Suprapubic skin (tissue), 4 donors: ENCODE measurements around the gene KRT13. TPM values are rescaled to one million over a fixed set of nuclear protein-coding genes. Genes with fewer than 3 reads are reported as not detected.

ENCODE experiments used
- DNase-seq, 2 donors: peaks; one replicate each; pipeline ENCODE4 v3.0.0-alpha.2; 2019; ENCODE audit warnings: low spot score in 2 of 2
- H3K27ac ChIP-seq: fragments of 200-600 bp; sonication (generic); one replicate; pipeline ENCODE4 v1.5.1; 2019
- H3K27me3 ChIP-seq: fragments of 200-600 bp; sonication (generic); one replicate; pipeline ENCODE4 v1.5.1; 2019
- H3K36me3 ChIP-seq: fragments of 200-600 bp; sonication (generic); one replicate; pipeline ENCODE4 v1.5.1; 2019
- H3K4me1 ChIP-seq: fragments of 200-600 bp; sonication (generic); one replicate; pipeline ENCODE4 v1.5.1; 2019
- H3K4me3 ChIP-seq: fragments of 200-600 bp; sonication (generic); one replicate; pipeline ENCODE4 v1.5.1; 2019; ENCODE audit warnings: mild to moderate bottlenecking
- H3K9me3 ChIP-seq: fragments of 200-600 bp; sonication (generic); one replicate; pipeline ENCODE4 v1.5.1; 2019
- CTCF ChIP-seq, 2 donors: fragments of 200-600 bp in 1 of 2; fragments of 450-650 bp in 1 of 2; sonication (generic) in 1 of 2; IDR thresholded peaks; one replicate each; pipeline ENCODE4 v1.5.1; 2016 to 2019; ENCODE audit warnings: antibody characterized with exemption in 2 of 2, mild to moderate bottlenecking in 1 of 2, moderate library complexity in 1 of 2
- EP300 ChIP-seq: sonication (generic); formaldehyde crosslinking; IDR thresholded peaks from one replicate; pipeline ENCODE4 v1.6.1; 2017; ENCODE audit warnings: antibody characterized with exemption
- POLR2A ChIP-seq, 2 donors: fragments of 450-650 bp; IDR thresholded peaks; one replicate each; pipeline ENCODE4 v1.6.1; 2017; ENCODE audit warnings: antibody characterized with exemption in 2 of 2, mild to moderate bottlenecking in 2 of 2, moderate library complexity in 2 of 2
- POLR2AphosphoS5 ChIP-seq, 3 donors: sonication (generic); formaldehyde crosslinking; IDR thresholded peaks; one replicate each; pipeline ENCODE4 v1.6.1; 2017; ENCODE audit warnings: antibody characterized with exemption in 3 of 3
- WGBS: methylation state at CpG from one replicate; pipeline ENCODE4 v1.1.5; 2018; 5-methylcytosine and 5-hydroxymethylcytosine counted together
- total RNA-seq, 4 donors: library from RNA; depleted of rRNA; stranded (reverse); fragments of >200 nt; gene quantifications; one replicate each; pipeline ENCODE4 v1.1.0, GENCODE V29; 2016

KRT13 gene
- total RNA-seq, 4 donors from 2014 or later = 0.51 TPM; not detected in 3

- 85% methylated on average over 7 of the region's 7 CpGs for WGBS
- peaks cover 10% of the 10 kb centered on the region for H3K4me1 ChIP-seq
- H3K36me3 ChIP-seq = no peaks in the 10 kb centered on the region
- no peaks in the 10 kb centered on the region for H3K9me3 ChIP-seq
- TF ChIP-seq POLR2AphosphoS5 (IDR thresholded peaks at IDR 0.05) (no peak), CTCF (IDR thresholded peaks at IDR 0.05) (no peak), POLR2A (IDR thresholded peaks at IDR 0.05) (no peak), EP300 (no peak)
- peaks cover 7% of the 10 kb centered on the region for H3K27me3 ChIP-seq
- no peak overlapping the region for H3K4me3 ChIP-seq
- no peak for DNase-seq
- no peak overlapping the region for H3K27ac ChIP-seq
Measured at GRCh38 chr17:41536741-41537613, 31.6 kb upstream of the KRT13 start.

GRCh38 chr17:41535764-41536481, 30.5 kb upstream of the KRT13 start:
- 32% methylated on average over 5 of the region's 15 CpGs for WGBS
- H3K4me1 ChIP-seq = peaks cover 10% of the 10 kb centered on the region
- H3K36me3 ChIP-seq = no peaks in the 10 kb centered on the region
- no peak overlapping the region for H3K27ac ChIP-seq
- DNase-seq = no peak
- peaks cover 8% of the 10 kb centered on the region for H3K27me3 ChIP-seq
- no peaks in the 10 kb centered on the region for H3K9me3 ChIP-seq
- TF ChIP-seq POLR2A (IDR thresholded peaks at IDR 0.05) (no peak), POLR2AphosphoS5 (IDR thresholded peaks at IDR 0.05) (no peak), EP300 (no peak), CTCF (IDR thresholded peaks at IDR 0.05) (no peak)
- H3K4me3 ChIP-seq = no peak overlapping the region

- WGBS = 75% methylated on average over 7 of the region's 7 CpGs
- TF ChIP-seq POLR2A (IDR thresholded peaks at IDR 0.05) = no peak
- no peak for TF ChIP-seq CTCF (IDR thresholded peaks at IDR 0.05)
- no peak for TF ChIP-seq POLR2AphosphoS5 (IDR thresholded peaks at IDR 0.05)
- no peak for TF ChIP-seq EP300
Measured at GRCh38 chr17:41534899-41535546, 29.6 kb upstream of the KRT13 start.

GRCh38 chr17:41533613-41534012, 28.2 kb upstream of the KRT13 start:
- 89% methylated on average over 7 of the region's 7 CpGs for WGBS
- H3K9me3 ChIP-seq = no peaks in the 10 kb centered on the region
- H3K4me1 ChIP-seq = peaks cover 10% of the 10 kb centered on the region
- TF ChIP-seq POLR2AphosphoS5 (IDR thresholded peaks at IDR 0.05) = no peak
- TF ChIP-seq EP300 = no peak
- TF ChIP-seq POLR2A (IDR thresholded peaks at IDR 0.05) = no peak
- TF ChIP-seq CTCF (IDR thresholded peaks at IDR 0.05) = no peak
- H3K27me3 ChIP-seq = peaks cover 31% of the 10 kb centered on the region
- H3K27ac ChIP-seq = no peak overlapping the region
- no peaks in the 10 kb centered on the region for H3K36me3 ChIP-seq
- no peak overlapping the region for H3K4me3 ChIP-seq
- DNase-seq = no peak

More at GRCh38 chr17:41534899-41535546, 29.6 kb upstream of the KRT13 start:
- H3K4me3 ChIP-seq = no peak overlapping the region
- H3K36me3 ChIP-seq = no peaks in the 10 kb centered on the region
- H3K9me3 ChIP-seq = no peaks in the 10 kb centered on the region
- peaks cover 10% of the 10 kb centered on the region for H3K4me1 ChIP-seq
- no peak for DNase-seq
- no peak overlapping the region for H3K27ac ChIP-seq
- peaks cover 17% of the 10 kb centered on the region for H3K27me3 ChIP-seq
